Measurements from ENCODE around the gene CDH4. TPM values are rescaled to one million over a fixed set of nuclear protein-coding genes. Genes with fewer than 3 reads are reported as not detected.

Gene CDH4
- total and polyA plus RNA-seq, 2 of the 13 experiments (the other 11 are each of a cell fraction or from before 2014, with no cell fraction given): not detected

DNA sequence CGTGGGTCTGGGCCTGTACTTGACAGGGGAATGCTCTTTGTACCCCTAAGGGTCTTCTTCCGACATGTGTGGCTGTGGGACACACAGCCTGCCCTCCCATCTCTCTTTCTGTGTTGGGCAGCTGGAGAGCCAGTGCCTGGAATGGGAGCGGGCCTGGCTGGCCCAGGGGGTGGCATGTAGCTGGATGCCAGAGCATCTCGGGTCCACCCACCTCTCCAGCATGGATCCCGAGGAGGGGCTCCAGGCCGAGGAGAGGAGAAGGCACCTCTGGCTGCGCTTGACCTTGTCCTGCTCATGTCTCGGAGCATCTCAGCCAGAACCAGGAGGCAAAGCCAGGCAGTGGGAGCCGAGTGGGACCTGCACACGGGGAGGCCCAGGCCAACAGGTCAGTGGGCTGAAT lies 16.0 kb downstream of the CDH4 start:
- 3% methylated on average over 7 of the region's 10 CpGs for WGBS (ENCODE audit: low lambda C conversion rate)
- no peak overlapping the region for H2AFZ ChIP-seq (ENCODE audit: low read length)
- H3K4me1 ChIP-seq (ENCODE audit: insufficient read depth, low read length): no peaks in the 10 kb centered on the region
- no peak overlapping the region for H3K27ac ChIP-seq (ENCODE audit: extremely low read length, insufficient read depth, low read length)
- in situ Hi-C loops (cut with HindIII; ENCODE audit: extremely low pct_ligation_motif_present, low pct_unique_long_range_greater_than_20kb) (loop anchor here (10.0 kb wide), 1 partner anchor 1053 kb away; no protein-coding TSS in a partner anchor), intact Hi-C loops (cut with micrococcal nuclease; ENCODE audit: unreplicated experiment) (no loop called here)
- CTCF ChIA-PET (ENCODE audit: low intra/inter-chr PET ratio, low total read pairs): no interaction called here
- H4K20me1 ChIP-seq (ENCODE audit: insufficient read depth, low read length): no peaks in the 10 kb centered on the region
- DNase-seq (ENCODE audit: low spot score): no peak
- H3K4me3 ChIP-seq (replicated peaks in 1 of 3; ENCODE audit: insufficient read depth in 1 of 3, low read depth in 2 of 3, low read length in 3 of 3): no peak overlapping the region
- H3K36me3 ChIP-seq (replicated peaks in 1 of 2; ENCODE audit: control insufficient read depth in 1 of 2, insufficient read depth in 2 of 2, low read length in 2 of 2): no peaks in the 10 kb centered on the region
- POLR2A ChIA-PET: no interaction called here
- no TSS peak for BruUV-seq (replicated peaks)
- ATAC-seq: no peak
- no peak overlapping the region for H3K4me2 ChIP-seq (ENCODE audit: low read depth, low read length)
- H3K9me3 ChIP-seq (ENCODE audit: low read length): no peaks in the 10 kb centered on the region
- TF ChIP-seq TCF12 (IDR thresholded peaks at IDR 0.05) (no peak), TCF12 (CRISPR knock-in tag; IDR thresholded peaks at IDR 0.05) (no peak), TBL1XR1 (IDR thresholded peaks at IDR 0.05; ENCODE audit: borderline replicate concordance, low read length, partially characterized antibody) (no peak), ZFP41 (CRISPR knock-in tag; IDR thresholded peaks at IDR 0.05; ENCODE audit: borderline replicate concordance) (no peak), ARNT (IDR thresholded peaks at IDR 0.05) (no peak), ZNF20 (CRISPR knock-in tag; IDR thresholded peaks at IDR 0.05) (no peak), SYNCRIP (IDR thresholded peaks at IDR 0.05; ENCODE audit: insufficient read depth, low read depth, low read length) (no peak)
- TF ChIP-seq, protein P1, sequence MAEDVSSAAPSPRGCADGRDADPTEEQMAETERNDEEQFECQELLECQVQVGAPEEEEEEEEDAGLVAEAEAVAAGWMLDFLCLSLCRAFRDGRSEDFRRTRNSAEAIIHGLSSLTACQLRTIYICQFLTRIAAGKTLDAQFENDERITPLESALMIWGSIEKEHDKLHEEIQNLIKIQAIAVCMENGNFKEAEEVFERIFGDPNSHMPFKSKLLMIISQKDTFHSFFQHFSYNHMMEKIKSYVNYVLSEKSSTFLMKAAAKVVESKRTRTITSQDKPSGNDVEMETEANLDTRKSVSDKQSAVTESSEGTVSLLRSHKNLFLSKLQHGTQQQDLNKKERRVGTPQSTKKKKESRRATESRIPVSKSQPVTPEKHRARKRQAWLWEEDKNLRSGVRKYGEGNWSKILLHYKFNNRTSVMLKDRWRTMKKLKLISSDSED (CRISPR knock-in tag; IDR thresholded peaks at IDR 0.05): no peak
- TF ChIP-seq, protein P2, sequence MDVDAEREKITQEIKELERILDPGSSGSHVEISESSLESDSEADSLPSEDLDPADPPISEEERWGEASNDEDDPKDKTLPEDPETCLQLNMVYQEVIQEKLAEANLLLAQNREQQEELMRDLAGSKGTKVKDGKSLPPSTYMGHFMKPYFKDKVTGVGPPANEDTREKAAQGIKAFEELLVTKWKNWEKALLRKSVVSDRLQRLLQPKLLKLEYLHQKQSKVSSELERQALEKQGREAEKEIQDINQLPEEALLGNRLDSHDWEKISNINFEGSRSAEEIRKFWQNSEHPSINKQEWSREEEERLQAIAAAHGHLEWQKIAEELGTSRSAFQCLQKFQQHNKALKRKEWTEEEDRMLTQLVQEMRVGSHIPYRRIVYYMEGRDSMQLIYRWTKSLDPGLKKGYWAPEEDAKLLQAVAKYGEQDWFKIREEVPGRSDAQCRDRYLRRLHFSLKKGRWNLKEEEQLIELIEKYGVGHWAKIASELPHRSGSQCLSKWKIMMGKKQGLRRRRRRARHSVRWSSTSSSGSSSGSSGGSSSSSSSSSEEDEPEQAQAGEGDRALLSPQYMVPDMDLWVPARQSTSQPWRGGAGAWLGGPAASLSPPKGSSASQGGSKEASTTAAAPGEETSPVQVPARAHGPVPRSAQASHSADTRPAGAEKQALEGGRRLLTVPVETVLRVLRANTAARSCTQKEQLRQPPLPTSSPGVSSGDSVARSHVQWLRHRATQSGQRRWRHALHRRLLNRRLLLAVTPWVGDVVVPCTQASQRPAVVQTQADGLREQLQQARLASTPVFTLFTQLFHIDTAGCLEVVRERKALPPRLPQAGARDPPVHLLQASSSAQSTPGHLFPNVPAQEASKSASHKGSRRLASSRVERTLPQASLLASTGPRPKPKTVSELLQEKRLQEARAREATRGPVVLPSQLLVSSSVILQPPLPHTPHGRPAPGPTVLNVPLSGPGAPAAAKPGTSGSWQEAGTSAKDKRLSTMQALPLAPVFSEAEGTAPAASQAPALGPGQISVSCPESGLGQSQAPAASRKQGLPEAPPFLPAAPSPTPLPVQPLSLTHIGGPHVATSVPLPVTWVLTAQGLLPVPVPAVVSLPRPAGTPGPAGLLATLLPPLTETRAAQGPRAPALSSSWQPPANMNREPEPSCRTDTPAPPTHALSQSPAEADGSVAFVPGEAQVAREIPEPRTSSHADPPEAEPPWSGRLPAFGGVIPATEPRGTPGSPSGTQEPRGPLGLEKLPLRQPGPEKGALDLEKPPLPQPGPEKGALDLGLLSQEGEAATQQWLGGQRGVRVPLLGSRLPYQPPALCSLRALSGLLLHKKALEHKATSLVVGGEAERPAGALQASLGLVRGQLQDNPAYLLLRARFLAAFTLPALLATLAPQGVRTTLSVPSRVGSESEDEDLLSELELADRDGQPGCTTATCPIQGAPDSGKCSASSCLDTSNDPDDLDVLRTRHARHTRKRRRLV (CRISPR knock-in tag; IDR thresholded peaks at IDR 0.05): no peak
- no peak for FAIRE-seq
- H3K27me3 ChIP-seq (ENCODE audit: control insufficient read depth in 1 of 2, insufficient read depth in 2 of 2, low read length in 2 of 2): peaks cover 6 to 35% of the 10 kb centered on the region in 2 experiments; a peak in 4 of 5 replicates
- no peaks in the 10 kb centered on the region for H3K79me2 ChIP-seq (ENCODE audit: insufficient read depth, low read length)
- no peak overlapping the region for H3K9ac ChIP-seq (ENCODE audit: insufficient read depth, low read depth, low read length)

Measured in HepG2 (cell line).